Measurements from ENCODE around the gene ARHGAP25.

GRCh38 chr2:68837861-68838341, 103.3 kb downstream of the ARHGAP25 start:
- TF ChIP-seq EP300 (IDR thresholded peaks at IDR 0.05; ENCODE audit: borderline replicate concordance): no peak
- TF ChIP-seq TCF12 (IDR thresholded peaks at IDR 0.05; ENCODE audit: low read depth): no peak
- TF ChIP-seq USF1 (IDR thresholded peaks at IDR 0.05): no peak
- TF ChIP-seq CEBPB (IDR thresholded peaks at IDR 0.05): no peak

Data from Ishikawa (cell line).